ENCODE results near the gene LCA5. TPM values are rescaled to one million over a fixed set of nuclear protein-coding genes. Genes with fewer than 3 reads are reported as not detected.

Gene LCA5
- total RNA-seq, 1 experiment from 2014 or later = 2.0 TPM

DNA sequence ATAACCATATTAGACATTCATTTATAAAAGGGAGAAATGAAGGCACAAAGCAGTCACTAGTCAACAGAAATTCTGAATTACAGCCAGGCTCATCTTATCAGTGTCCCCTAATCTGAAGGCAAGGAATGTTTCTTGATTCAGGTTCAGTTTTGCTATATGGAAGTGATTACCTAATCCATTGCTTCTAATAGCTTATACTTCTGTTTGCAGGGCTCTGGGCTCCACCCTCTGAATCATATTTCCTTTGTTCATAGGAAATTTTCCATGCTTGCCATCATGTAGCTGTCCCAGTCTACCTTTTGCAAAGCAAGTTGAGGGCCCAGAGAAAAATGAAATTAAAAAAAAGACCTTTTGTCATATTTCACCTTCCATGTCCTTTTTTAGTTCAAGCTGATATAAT lies 96.0 kb downstream of the LCA5 start:
- ATAC-seq (no peak), DNase-seq (ENCODE audit: low read depth, low spot score) (no peak)
- no peak overlapping the region for H3K9ac ChIP-seq (ENCODE audit: low read length)
- no peaks in the 10 kb centered on the region for H4K20me1 ChIP-seq (ENCODE audit: insufficient read depth)
- no peak overlapping the region for H3K4me3 ChIP-seq (replicated peaks in 1 of 2; ENCODE audit: low read depth in 1 of 2, low read length in 2 of 2)
- H3K27ac ChIP-seq (ENCODE audit: low read depth, low read length) = no peak overlapping the region
- H3K4me1 ChIP-seq (ENCODE audit: control insufficient read depth in 1 of 2, insufficient read depth in 2 of 2, low read length in 2 of 2) = no peaks in the 10 kb centered on the region
- no peaks in the 10 kb centered on the region for H3K9me3 ChIP-seq (ENCODE audit: control insufficient read depth in 1 of 2, insufficient read depth in 1 of 2, low read depth in 1 of 2, low read length in 2 of 2)
- BruUV-seq (replicated peaks) = no TSS peak
- intact Hi-C loops (cut with micrococcal nuclease) = no loop called here
- ChIA-PET POLR2A (no interaction called here), RAD21 (ENCODE audit: low non-redundant PET in 1 of 2, low total read pairs in 2 of 2, uncharacterized antibody in 2 of 2, unreplicated experiment in 2 of 2) (no interaction called here), CTCF (interaction anchor here (1.4 kb wide), 1 partner anchor 9 kb away, joined by 5 read pairs; no protein-coding TSS in a partner anchor)
- no peaks in the 10 kb centered on the region for H3K79me2 ChIP-seq (ENCODE audit: insufficient read depth, low read length)
- no peaks in the 10 kb centered on the region for H3K9me2 ChIP-seq (ENCODE audit: insufficient read depth)
- H3K4me2 ChIP-seq (ENCODE audit: low read length) = no peak overlapping the region
- no peak for TF ChIP-seq EZH2 (IDR thresholded peaks at IDR 0.05)
- no peak for TF ChIP-seq CEBPB (IDR thresholded peaks at IDR 0.05; ENCODE audit: low read depth)
- no peak for TF ChIP-seq SIN3A (IDR thresholded peaks at IDR 0.05; ENCODE audit: low read depth)
- no peak for TF ChIP-seq EZH2phosphoT487 (IDR thresholded peaks at IDR 0.05; ENCODE audit: borderline replicate concordance)
- no peak for TF ChIP-seq ELF1 (IDR thresholded peaks at IDR 0.05; ENCODE audit: borderline replicate concordance, low read depth)
- no peak for TF ChIP-seq TCF7L2 (IDR thresholded peaks at IDR 0.05; ENCODE audit: borderline replicate concordance, extremely low read depth, insufficient read depth, insufficient read length)
- no peak for TF ChIP-seq YY1 (IDR thresholded peaks at IDR 0.05; ENCODE audit: extremely low read depth, insufficient replicate concordance, low read depth, low read length)
- TF ChIP-seq SP1 (IDR thresholded peaks at IDR 0.05; ENCODE audit: low read depth) = no peak
- TF ChIP-seq SRF (IDR thresholded peaks at IDR 0.05; ENCODE audit: low read depth) = no peak
- TF ChIP-seq EGR1 (IDR thresholded peaks at IDR 0.05; ENCODE audit: low read depth) = no peak
- no peak for TF ChIP-seq POLR2A (IDR thresholded peaks at IDR 0.05; ENCODE audit: borderline replicate concordance, extremely low read depth, insufficient read depth, insufficient read length)
- no peak for TF ChIP-seq ZNF274 (IDR thresholded peaks at IDR 0.05; ENCODE audit: low read depth, low read length)
- no peak for TF ChIP-seq CBX3 (IDR thresholded peaks at IDR 0.05; ENCODE audit: low read depth)
- TF ChIP-seq, protein P1, sequence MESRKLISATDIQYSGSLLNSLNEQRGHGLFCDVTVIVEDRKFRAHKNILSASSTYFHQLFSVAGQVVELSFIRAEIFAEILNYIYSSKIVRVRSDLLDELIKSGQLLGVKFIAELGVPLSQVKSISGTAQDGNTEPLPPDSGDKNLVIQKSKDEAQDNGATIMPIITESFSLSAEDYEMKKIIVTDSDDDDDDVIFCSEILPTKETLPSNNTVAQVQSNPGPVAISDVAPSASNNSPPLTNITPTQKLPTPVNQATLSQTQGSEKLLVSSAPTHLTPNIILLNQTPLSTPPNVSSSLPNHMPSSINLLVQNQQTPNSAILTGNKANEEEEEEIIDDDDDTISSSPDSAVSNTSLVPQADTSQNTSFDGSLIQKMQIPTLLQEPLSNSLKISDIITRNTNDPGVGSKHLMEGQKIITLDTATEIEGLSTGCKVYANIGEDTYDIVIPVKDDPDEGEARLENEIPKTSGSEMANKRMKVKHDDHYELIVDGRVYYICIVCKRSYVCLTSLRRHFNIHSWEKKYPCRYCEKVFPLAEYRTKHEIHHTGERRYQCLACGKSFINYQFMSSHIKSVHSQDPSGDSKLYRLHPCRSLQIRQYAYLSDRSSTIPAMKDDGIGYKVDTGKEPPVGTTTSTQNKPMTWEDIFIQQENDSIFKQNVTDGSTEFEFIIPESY (IDR thresholded peaks at IDR 0.05; ENCODE audit: extremely low read depth, insufficient replicate concordance, low read length) = no peak
- no peaks in the 10 kb centered on the region for H3K27me3 ChIP-seq (ENCODE audit: insufficient read depth, low read length)
- H3K36me3 ChIP-seq (ENCODE audit: control insufficient read depth in 1 of 2, insufficient read depth in 2 of 2, low read length in 2 of 2) = no peaks in the 10 kb centered on the region
- no peak overlapping the region for H2AFZ ChIP-seq (ENCODE audit: low read depth, low read length, poor library complexity, severe bottlenecking)
